A549 (cell line): ENCODE results near the gene APOL3.
"Not testable (repeated sequence)": the region's sequence is repeated elsewhere in the genome, so short reads cannot be mapped to it uniquely, and the experiment has no call there.

Experiments
- CHD4 ChIP-seq: fragments of 200-600 bp; sonication (generic); IDR thresholded peaks from 2 replicates; pipeline ENCODE4 v1.6.1; 2016; ENCODE audit warnings: antibody characterized with exemption, mild to moderate bottlenecking, borderline replicate concordance
- CTCF ChIP-seq: fragments of >200 bp; sonication (Bioruptor Twin); formaldehyde crosslinking; IDR thresholded peaks from 3 replicates; pipeline ENCODE4 v1.5.1; 2016
- ELK1 ChIP-seq: fragments of 150-350 bp; IDR thresholded peaks from 2 replicates; pipeline ENCODE4 v1.6.1; 2014; ENCODE audit warnings: low read depth, mild to moderate bottlenecking, low read length
- JUNB ChIP-seq: fragments of >200 bp; sonication (Bioruptor Twin); formaldehyde crosslinking; IDR thresholded peaks from 2 replicates; pipeline ENCODE4 v1.6.1; 2016
- MYC ChIP-seq: IDR thresholded peaks from 2 replicates; pipeline ENCODE4 v1.6.1; 2012; ENCODE audit warnings: mild to moderate bottlenecking, inconsistent platforms, low read length, improper control_type of control experiment, borderline replicate concordance
- NFE2L2 ChIP-seq: fragments of 150-350 bp; conservative IDR thresholded peaks from 2 replicates; pipeline ENCODE4 v1.6.1; 2014; ENCODE audit warnings: low read length

GRCh38 chr22:36099561-36099960, 61.0 kb downstream of the APOL3 start:
- not testable (repeated sequence) for TF ChIP-seq MYC, CTCF, ELK1, JUNB, NFE2L2, CHD4
